Measurements from ENCODE around the gene MCM9. TPM values are rescaled to one million over a fixed set of nuclear protein-coding genes. Genes with fewer than 3 reads are reported as not detected.

The MCM9 gene
- total and polyA plus RNA-seq, 12 donors: 1.5 to 7.8 (median 5.2) TPM

- DNase-seq: no peak
- Histone ChIP-seq H3K27me3 (no peaks in the 10 kb centered on the region), H3K4me1 (peaks cover 0 to 8% (median 0%) of the 10 kb centered on the region in 9 donors), H3K27ac (no peak overlapping the region), H3K4me3 (no peak overlapping the region), H3K36me3 (peaks cover 0 to 23% (median 0%) of the 10 kb centered on the region in 9 donors), H3K9me3 (peaks cover 0 to 24% (median 0%) of the 10 kb centered on the region in 11 donors)
- TF ChIP-seq, protein P1, sequence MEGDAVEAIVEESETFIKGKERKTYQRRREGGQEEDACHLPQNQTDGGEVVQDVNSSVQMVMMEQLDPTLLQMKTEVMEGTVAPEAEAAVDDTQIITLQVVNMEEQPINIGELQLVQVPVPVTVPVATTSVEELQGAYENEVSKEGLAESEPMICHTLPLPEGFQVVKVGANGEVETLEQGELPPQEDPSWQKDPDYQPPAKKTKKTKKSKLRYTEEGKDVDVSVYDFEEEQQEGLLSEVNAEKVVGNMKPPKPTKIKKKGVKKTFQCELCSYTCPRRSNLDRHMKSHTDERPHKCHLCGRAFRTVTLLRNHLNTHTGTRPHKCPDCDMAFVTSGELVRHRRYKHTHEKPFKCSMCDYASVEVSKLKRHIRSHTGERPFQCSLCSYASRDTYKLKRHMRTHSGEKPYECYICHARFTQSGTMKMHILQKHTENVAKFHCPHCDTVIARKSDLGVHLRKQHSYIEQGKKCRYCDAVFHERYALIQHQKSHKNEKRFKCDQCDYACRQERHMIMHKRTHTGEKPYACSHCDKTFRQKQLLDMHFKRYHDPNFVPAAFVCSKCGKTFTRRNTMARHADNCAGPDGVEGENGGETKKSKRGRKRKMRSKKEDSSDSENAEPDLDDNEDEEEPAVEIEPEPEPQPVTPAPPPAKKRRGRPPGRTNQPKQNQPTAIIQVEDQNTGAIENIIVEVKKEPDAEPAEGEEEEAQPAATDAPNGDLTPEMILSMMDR (IDR thresholded peaks at IDR 0.05): no peak
- 95 to 96% methylated on average over 4 of the region's 4 CpGs for WGBS, 2 donors
- ATAC-seq: no peak
- intact Hi-C loops (cut with DNase I): no loop called here
Measured at GRCh38 chr6:118856301-118856700, 78.7 kb downstream of the MCM9 start.

DNA sequence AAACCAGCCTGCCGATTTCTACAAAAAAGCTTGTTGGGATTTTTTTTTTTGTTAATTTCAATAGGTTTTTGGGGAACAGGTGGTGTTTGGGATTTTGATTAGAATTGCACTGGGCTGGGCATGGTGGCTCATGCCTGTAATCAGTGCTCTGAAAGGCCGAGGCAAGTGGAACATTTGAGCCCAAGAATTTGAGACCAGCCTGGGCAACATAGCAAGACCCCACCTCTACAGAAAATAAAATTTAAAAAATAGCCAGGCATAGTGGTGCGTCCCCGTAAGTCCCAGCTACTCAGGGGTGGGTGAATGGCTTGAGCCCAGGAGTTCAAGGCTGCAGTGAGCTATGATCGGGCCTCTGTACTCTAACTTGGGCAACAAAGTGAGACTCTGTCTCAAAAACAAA lies 81.6 kb downstream of the MCM9 start:
- Histone ChIP-seq H3K27me3 (no peaks in the 10 kb centered on the region), H3K27ac (no peak overlapping the region), H3K9me3 (peaks cover 0 to 3% (median 0%) of the 10 kb centered on the region in 11 donors), H3K4me3 (no peak overlapping the region), H3K4me1 (no peaks in the 10 kb centered on the region), H3K36me3 (peaks cover 0 to 23% (median 0%) of the 10 kb centered on the region in 9 donors)
- TF ChIP-seq, protein P1 (IDR thresholded peaks at IDR 0.05): no peak
- 98 to 99% methylated on average over 5 of the region's 5 CpGs for WGBS, 2 donors
- intact Hi-C loops (cut with DNase I): no loop called here
- no peak for DNase-seq
- no peak for ATAC-seq

DNA sequence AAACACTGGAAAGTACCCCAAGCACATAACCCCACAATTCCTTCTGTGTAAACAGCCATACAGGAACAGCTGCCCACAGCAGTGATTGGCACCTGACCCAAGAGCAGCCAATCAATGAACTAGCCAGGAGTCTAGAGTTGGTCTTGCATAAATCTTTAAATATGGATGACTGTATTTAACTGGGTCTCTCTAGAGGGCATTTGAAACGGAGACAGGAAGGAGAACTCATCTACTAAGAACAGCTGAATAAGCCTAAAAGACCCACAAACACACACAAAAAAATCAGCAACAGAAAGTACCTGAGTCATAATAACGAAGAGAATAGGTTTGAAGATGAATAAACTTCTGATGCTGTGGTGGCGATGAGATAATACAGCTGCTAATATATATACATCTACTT lies 90.0 kb downstream of the MCM9 start:
- 92 to 95% methylated on average over 3 of the region's 3 CpGs for WGBS, 2 donors
- ATAC-seq: no peak
- TF ChIP-seq, protein P1 (IDR thresholded peaks at IDR 0.05): no peak

DNA sequence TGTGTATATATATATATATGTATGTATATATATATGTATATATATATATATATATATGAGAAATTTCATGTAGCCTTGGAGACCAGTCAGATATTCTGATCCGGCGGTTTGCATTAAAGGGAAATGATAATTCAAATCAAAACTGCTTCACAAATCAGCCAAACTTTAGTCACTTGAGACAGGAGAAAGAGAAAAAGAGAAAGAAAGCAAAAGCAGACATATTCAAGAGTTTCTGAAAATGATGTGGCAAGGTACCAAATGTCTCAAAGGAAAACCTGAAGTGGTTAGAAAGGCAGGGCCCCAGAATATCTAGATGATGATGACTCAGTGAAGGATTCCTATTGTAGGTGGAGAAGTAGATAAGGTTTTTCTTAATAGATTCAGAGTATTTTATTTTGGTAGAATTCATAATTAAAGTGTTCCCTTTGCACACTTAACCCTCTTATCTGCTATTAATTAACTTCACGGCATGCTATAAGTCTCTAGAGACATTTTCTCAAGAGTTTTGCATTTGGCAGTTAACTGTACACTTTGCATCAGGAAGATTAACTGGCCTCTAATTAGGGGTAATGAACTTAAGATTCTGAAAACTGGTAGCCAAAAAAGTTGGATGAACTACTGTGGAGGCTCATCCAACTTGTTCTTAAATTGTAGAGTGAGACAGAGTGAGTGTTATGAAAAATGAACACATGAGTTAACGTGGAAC lies 91.1 kb downstream of the MCM9 start:
- 85% methylated on average over 4 of the region's 4 CpGs for WGBS, 2 donors
- H3K27me3 ChIP-seq: no peaks in the 10 kb centered on the region
- ATAC-seq: no peak
- no peak for DNase-seq
- intact Hi-C loops (cut with DNase I): no loop called here
- H3K36me3 ChIP-seq: peaks cover 0 to 6% (median 0%) of the 10 kb centered on the region in 9 donors
- TF ChIP-seq, protein P1 (IDR thresholded peaks at IDR 0.05): no peak
- no peak overlapping the region for H3K4me3 ChIP-seq
- H3K9me3 ChIP-seq: no peaks in the 10 kb centered on the region
- no peak overlapping the region for H3K27ac ChIP-seq
- H3K4me1 ChIP-seq: peaks cover 0 to 4% (median 0%) of the 10 kb centered on the region in 9 donors

More for the DNA sequence above, 90.0 kb downstream of the MCM9 start:
- intact Hi-C loops (cut with DNase I): no loop called here
- Histone ChIP-seq H3K4me3 (no peak overlapping the region), H3K4me1 (peaks cover 0 to 4% (median 0%) of the 10 kb centered on the region in 9 donors), H3K27me3 (no peaks in the 10 kb centered on the region), H3K9me3 (no peaks in the 10 kb centered on the region), H3K27ac (no peak overlapping the region), H3K36me3 (peaks cover 0 to 3% (median 0%) of the 10 kb centered on the region in 9 donors)
- DNase-seq: no peak

Data from heart right ventricle (tissue), 16 donors.